ENCODE results near the gene CDH4.

GRCh38 chr20:61503106-61503505 lies 251.0 kb downstream of the CDH4 start:
- TF ChIP-seq CTCF (IDR thresholded peaks at IDR 0.05) (no peak), POLR2A (IDR thresholded peaks at IDR 0.05) (no peak)
